ENCODE measurements around the gene CAMSAP2.

CAMSAP2 gene

GRCh38 chr1:200850554-200850953 lies 111.9 kb downstream of the CAMSAP2 start:
- no peak for TF ChIP-seq CTCF (conservative IDR thresholded peaks at IDR 0.05)
- no peak for TF ChIP-seq ZFX (IDR thresholded peaks at IDR 0.05)
- no peak overlapping the region for H3K27ac ChIP-seq

GRCh38 chr1:200856716-200857357 lies 118.1 kb downstream of the CAMSAP2 start:
- TF ChIP-seq ZFX (IDR thresholded peaks at IDR 0.05) (no peak), CTCF (conservative IDR thresholded peaks at IDR 0.05) (no peak)
- H3K27ac ChIP-seq = no peak overlapping the region

GRCh38 chr1:200857804-200858203 lies 119.1 kb downstream of the CAMSAP2 start:
- H3K27ac ChIP-seq = no peak overlapping the region
- TF ChIP-seq ZFX (IDR thresholded peaks at IDR 0.05) (no peak), CTCF (conservative IDR thresholded peaks at IDR 0.05) (no peak)

GRCh38 chr1:200861937-200862647 lies 123.4 kb downstream of the CAMSAP2 start:
- no peak for TF ChIP-seq CTCF (conservative IDR thresholded peaks at IDR 0.05)

GRCh38 chr1:200862713-200863415 lies 124.2 kb downstream of the CAMSAP2 start:
- TF ChIP-seq ZFX (IDR thresholded peaks at IDR 0.05) = no peak
- TF ChIP-seq CTCF (conservative IDR thresholded peaks at IDR 0.05) = no peak
- no peak overlapping the region for H3K27ac ChIP-seq

More at GRCh38 chr1:200861937-200862647, 123.4 kb downstream of the CAMSAP2 start:
- H3K27ac ChIP-seq = no peak overlapping the region

GRCh38 chr1:200866116-200866515 lies 127.4 kb downstream of the CAMSAP2 start:
- no peak overlapping the region for H3K27ac ChIP-seq
- TF ChIP-seq CTCF (conservative IDR thresholded peaks at IDR 0.05) (no peak), ZFX (IDR thresholded peaks at IDR 0.05) (no peak)

- TF ChIP-seq CTCF (conservative IDR thresholded peaks at IDR 0.05) = no peak
- no peak for TF ChIP-seq ZFX (IDR thresholded peaks at IDR 0.05)
- H3K27ac ChIP-seq = no peak overlapping the region
Measured at GRCh38 chr1:200866521-200866920, 127.8 kb downstream of the CAMSAP2 start.
